GM18858 (cell line): ENCODE results near the gene CAPNS2.

Source experiments
- ATAC-seq: cut with Tn5 transposase; IDR thresholded peaks from one replicate; pipeline ENCODE4 v1.9.1; 2021; ENCODE audit not compliant: unreplicated experiment

CAPNS2 gene

DNA sequence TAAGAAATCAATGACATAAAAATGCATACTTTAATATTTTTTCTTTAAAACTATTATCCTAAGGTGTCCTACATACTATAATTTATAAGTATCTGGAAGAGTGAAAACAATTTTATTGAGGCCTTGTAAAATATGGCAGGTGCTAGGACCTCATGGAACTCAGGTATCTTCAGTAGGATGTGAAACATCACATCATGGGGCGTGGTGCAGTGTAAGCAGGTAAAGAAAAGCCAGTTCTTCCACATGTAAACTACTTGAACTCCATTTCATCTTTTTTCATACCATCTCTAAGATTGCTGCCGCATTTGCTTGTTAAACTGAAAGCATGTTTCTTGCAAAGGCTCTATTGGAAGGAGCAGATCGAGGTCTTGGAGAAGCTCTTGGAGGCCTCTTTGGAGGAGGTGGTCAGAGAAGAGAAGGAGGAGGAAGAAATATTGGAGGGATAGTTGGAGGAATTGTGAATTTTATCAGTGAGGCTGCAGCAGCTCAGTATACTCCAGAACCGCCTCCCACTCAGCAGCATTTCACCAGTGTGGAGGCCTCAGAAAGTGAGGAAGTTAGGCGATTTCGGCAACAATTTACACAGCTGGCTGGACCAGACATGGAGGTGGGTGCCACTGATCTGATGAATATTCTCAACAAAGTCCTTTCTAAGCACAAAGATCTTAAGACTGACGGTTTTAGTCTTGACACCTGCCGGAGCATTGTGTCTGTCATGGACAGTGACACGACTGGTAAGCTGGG is at the start of gene CAPNS2:
TSS of gene CAPNS2 (plus strand) at position 253 of the 744 bp plus-strand sequence. CDS start at position 326, 73 bp downstream.
- no peak for ATAC-seq

DNA sequence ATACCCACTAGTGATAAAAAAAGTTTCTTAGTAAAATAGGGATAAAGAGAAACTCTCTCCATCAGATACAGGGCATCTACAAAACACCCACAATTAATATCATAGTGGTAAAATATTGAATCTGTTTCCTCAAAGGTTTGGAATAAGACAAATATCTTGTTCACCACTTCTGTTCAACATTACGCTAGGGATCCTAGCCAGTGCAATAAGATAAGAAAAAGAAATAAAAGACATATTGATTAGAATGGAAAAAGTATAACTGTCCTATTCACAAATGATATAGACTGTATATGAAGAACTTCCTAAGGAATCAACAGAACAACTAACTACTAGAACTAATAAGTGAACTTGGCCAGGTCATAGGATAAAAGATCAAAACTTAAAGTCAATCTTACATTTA is 44.7 kb upstream of the CAPNS2 start:
- ATAC-seq: no peak

DNA sequence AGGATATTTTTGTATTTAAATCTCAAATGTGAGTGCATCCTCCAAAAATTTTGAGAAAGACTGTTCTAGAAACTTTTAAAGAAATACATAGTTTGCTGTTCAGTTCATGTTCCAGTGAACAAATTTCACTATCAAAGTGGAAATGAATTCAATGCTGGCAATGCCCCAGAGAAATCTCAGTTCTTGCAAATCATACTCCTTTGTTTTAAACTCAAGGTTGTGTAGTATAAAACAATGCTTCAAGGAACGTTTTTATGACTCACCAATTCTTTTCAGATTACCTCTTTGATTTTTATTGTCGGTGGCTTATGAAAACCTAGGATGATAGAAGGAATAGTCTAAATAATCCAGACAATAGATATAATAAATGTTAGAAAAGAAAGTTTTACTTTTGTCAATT is 40.0 kb upstream of the CAPNS2 start:
- no peak for ATAC-seq

DNA sequence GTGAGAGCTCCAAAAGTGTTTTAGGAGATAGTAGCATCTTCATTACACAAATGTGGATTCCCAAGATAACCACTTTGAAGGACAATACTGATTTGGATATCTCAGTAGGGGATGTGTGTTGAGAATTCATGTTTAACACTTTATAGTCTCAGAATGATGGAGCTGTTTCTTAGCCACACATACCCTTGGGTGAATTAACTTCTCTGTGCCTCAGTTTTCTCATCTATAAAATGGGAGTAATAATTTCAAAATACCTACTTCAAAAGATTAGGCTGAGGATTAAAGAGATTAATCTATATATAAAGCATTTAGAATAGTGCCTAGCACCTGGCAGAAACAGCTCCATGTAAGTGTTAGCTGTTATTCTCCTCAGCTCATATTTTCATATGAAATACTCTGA is 38.6 kb upstream of the CAPNS2 start:
- ATAC-seq: no peak

DNA sequence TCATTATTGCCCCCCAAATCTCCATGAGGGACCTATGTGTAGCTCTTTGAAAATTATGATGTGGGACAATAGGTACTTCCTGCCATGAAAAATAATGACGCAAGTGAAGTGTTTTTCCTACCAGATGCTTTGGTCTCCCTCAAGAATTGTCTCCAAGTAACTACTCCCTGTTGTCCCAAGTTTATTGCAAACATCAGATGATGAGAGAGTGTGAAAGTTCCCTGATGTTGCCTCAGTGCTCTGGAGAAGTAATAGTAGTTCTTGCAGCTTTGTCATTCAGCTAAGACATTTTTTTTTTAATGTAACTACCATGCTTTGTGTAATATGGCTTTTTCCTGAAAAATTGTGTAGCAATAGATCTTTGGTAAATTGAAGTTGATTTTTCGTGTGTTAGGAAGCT is 37.5 kb upstream of the CAPNS2 start:
- ATAC-seq: no peak

DNA sequence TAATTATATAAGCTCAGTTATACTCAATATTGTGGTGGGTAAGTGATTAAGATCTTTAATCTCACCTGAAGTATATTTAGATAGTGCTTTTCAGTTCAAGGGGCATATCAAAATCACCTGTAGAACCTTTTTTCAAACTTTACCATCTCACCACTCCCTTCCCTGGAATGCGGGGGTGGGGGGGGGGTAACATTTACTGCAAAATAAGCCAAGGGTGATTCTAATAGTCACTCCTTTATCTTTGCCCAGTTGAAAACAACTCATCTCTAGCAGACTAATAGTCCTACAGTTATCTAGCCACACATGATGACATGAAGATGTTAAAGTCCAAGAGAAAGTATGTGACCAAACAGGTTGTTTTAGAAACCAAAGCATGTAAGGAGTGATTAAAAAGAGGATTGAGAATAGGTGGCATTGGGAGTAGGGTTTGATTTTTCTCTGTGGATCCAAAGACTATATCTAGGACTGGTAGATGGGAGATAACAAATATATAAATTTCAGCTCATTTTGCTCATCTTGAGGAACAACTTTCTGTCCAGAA is 36.1 kb upstream of the CAPNS2 start:
- no peak for ATAC-seq

DNA sequence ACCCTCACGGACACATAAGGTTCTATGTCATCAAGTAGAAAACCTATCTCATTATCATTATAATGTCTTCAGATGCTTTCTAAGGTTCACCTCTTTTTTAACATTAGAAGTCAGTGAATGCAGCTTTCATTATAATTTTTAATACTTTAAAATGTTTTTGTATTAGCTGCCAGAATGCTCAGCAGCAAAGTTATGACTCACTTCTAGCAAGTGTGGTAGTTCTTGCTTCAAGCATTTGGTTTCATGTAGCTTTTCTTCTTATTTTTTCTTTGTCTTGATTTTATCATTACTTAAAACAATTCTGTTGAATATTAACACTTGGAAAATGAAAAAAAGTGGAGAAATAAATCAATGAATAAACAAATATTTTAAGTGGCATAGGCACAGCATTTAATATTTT is 34.3 kb upstream of the CAPNS2 start:
- no peak for ATAC-seq

DNA sequence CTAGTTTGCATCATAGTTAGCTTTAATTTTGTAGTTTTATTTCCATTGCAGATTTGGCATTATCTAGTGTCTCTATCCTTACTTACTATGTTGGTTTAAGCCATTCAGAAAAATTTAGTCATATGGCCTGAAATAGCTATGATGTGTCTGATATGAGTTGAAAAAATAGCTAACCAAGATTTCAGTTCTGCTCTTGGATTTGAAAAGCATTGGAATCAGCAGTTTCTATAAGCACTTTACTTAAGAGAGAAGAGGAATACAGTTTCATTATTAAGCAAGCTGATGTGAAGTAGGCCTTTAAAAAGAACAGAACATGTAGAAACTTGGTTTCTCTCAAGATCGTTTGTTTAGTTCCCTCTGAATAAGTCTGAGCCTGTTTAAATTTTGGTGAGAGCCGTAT is 31.7 kb upstream of the CAPNS2 start:
- ATAC-seq: no peak

DNA sequence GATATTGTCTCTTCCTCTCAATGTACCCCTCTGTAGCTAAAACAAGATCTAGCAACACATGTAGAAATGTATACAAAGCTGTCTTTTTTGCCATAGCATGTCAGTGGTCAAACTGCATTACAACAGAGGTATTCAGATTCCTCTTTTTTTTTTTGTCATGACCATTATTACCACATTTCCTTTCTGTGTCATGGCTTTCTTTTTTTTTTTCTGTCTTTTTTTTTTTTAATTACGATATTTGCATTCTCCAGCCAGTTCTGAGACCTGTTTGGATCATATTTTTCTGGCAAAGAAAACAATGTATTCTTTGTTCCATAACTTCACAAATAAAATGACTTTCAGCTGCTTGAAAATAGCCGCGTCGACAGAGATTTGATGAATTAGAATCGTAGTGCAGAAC is 27.4 kb upstream of the CAPNS2 start:
- ATAC-seq: no peak

DNA sequence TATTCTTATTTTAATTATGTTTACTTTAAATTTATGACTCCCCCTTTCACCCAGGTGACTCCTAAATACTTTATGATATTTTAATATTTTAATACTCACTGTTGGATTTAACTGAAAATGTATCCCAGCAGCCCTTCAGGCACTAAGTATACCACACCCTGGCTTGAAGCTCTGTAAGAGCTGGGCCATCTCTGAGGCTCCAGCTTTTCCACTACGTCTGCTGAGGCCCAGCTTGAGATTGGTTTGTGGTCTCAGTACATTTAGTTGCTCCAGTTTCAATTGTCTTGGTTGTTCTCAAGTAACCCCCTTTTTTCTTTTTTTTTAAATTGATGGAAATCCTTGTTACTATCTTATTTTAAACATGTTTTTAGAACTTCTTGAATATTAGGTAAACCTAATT is 27.0 kb upstream of the CAPNS2 start:
- no peak for ATAC-seq

DNA sequence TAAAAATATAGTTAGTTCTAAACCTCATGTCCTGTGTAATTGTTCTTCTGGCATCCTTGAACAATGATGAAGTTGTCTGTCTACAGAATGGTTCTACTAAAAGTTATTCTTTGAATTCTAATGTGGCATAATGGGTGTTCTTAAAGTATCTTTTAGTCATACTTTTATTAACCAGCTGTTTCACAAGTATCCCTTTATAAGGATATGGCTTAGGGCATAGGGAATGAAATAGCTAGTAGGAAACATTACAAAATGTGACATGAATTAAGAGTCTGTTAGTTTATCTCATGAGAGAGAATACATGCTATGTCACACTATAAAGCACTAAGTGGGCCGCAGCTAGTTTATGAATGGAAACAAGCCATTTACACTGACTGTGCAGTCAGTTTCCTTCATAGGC is 26.3 kb upstream of the CAPNS2 start:
- no peak for ATAC-seq

DNA sequence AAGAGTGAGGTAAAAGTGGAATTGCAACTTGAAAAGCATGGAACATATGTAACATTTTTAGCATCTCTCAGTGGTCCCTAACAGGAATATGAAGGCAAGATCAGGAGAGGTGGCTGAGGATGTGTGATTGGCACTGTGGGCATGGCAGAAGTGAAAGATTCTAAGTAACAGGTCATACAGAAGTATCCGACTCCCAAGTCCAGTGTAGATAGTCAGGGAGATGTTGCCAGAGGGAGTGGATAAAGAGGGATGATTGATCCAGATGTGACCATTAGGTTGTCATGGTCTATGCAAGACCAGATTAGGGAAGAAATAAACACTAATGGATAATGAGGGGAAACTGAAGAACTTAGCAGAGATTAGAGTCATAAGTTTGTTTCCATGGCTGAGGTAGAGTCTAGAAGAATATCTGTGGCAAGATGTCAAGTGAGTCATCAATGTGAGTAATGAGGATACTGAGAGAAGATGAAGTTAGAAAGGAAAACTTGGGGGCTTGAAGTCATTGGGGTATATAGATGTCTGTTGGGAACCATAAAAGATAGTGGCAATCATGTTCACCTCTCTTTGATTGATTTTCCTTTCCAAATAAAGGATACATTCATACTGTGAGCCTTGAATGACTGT is 23.9 kb upstream of the CAPNS2 start:
- no peak for ATAC-seq

DNA sequence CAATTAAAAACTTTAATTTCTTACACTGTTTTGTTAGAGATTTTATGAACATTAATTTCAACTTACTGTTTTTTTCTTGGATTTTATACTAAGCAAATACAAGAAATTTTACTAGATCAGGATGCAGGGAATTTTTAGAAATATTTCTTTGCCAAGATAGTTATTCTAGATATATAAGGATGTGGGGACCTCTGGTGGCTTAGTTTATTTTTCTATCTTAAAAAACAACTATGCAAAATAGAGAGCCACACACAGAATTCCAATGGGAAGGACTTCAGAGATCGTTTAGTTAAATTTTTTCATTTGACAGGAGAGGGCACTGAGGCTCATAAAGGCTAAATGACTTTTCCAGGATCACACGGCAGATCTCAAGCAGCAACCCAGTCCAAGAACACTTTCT is 23.0 kb upstream of the CAPNS2 start:
- ATAC-seq: no peak

DNA sequence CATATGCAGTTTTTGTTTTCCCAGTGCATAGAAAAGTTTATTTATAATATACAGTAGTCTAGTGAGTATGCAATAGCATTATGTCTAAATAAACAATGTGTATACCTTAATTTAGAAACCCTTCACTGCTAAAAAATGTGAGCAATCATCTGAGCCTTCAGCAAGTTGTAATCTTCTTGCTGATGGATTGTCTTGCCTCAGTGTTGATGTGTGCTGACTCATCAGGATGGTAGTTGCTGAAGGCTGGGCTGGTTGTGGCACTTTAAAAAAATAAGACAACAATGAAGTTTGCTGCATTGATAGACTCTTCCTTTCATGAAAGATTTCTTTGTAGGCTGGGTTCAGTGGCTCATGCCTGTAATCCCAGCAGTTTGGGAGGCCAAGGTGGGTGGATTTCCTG is 13.9 kb upstream of the CAPNS2 start:
- ATAC-seq: no peak

DNA sequence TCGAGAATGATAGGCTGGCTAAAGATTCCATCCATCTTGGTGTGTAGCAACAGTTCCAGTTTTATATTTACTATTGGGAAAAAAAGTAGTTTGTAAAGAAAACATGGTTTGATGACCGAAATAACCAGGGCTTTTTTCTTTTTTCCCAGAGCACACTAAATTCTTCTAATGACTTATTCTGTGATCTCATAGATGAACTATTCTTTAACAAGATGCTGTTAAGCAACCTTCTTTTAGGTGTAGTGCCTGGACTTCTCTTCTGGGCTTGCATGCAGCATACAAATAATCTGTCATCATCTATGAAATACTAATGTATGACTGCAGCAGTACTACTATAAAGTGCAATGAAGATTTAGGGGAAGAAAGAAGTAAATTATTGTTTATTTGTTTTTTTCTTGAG is 11.0 kb upstream of the CAPNS2 start:
- no peak for ATAC-seq

DNA sequence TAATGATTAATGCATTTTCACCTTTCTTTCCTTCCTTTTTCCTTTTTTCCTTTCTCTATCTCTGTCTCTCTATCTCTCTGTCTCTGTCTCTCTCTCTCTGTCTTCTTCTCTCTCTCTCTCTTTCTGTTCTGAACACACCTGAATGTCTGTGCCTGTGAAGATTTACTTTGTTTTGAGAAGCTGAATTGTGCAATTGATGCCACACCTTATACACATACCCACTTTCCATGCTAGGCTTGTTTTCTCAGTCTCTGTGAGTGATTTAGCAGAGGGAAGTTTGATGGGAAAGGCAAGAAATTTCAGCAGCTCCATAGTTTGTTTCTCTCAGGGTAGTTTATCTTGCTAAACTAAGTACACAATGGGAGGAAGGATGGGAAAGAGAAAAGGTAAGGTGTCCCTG is 9.3 kb upstream of the CAPNS2 start:
- no peak for ATAC-seq

DNA sequence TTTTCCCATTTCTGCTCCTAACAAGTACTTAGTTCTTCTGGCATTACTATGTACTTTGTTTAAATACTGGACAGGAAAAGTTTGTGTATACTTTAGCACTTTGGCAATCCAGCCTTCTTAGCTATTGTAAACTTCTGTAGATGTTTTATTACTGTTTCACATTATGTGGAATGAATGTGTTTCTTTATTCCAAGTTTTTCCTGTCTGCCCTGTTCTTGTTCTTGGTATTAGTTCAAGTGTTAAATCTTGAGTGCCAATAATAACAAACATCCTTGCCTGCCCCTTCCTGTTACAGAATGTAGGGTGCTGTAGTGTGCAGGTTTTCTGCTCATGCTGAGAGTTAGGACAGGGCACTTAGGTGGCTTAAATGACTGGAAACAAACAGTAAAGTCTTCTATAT is 7.3 kb upstream of the CAPNS2 start:
- no peak for ATAC-seq

DNA sequence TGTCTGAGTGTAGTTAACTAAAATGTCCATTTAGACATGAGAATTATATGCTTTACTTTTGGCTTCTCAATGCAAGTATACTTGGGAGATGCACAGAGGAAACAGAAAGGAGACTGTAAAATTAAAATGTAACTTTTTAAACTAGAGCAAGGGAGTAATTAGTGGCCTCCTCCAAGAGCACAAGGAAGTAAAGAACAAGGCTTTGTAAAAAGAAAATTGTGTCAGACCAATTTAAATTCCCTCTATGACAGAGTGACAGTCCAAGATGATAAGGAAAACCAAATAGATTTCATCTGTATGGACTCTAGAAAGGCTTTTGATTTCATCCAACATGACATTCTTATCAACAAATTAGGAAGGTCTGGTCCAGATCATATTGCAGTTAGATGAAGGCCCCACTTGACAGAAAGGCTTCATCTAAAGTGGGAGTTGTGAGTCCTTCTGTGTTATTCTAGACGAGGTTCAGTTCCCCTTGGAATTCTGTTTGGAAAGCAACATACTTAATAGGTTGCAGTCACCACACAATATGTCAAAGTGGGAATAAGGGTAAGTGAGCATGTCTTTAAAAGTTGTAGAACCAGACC is 6.5 kb upstream of the CAPNS2 start:
- ATAC-seq: no peak

DNA sequence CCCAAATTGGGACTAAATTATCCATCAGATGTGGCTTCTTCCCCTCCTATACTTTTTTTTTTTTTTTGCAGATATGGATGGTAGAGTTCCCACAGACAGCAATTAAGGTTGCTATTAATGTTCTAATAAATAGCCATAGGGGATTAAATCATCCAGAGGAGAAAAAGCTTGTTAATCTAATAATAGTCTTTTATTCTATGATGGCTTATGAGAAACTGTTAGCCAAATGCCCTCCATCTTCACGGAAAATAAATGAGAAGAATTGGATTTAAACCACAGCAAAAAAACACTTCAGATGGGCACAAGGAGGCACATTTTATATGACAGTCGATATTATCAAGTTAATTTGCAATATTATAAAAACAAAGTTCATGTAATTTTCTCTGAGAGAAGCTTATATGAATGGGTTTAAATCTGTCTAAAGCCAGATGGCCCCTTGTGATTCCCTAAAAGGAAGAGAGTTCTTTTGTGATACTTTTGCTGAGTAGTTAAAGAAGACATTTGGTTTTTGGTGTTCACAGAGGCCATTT is 5.1 kb upstream of the CAPNS2 start:
- ATAC-seq: no peak

DNA sequence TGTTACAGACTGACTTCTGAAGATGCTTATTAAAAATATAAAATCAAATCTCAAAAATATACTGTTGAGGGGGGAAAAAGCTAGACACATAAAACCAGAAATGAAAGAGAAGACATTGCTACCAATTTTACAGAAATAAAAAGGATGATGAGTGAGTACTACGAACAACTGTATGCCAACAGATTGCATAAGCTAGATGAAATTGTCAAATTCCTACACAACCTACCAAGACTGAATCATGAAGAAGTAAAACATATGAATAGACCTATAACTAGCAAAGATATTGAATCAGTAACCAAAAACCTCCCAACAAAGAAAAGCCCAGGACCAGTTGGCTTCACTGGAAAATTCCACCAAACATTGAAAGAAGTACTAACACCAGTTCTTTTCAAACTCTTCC is 3.5 kb upstream of the CAPNS2 start:
- ATAC-seq: no peak

DNA sequence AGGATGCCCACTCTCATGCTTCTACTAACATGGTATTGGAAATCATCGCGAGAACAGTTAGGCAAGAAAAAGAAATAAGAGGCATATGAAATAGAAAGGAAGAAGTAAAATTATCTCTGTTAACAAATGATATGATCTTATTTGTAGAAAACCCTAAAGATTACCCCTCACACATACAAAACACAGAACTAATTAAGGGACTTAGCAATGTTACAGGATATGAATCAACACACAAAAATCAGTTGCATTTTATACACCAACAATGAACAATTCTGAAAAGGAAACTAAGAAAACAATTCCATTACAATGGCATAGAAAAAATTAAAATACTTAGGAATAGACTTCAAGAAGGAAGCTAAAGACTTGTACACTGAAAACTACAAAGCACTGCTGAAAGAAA is 2.7 kb upstream of the CAPNS2 start:
- no peak for ATAC-seq

DNA sequence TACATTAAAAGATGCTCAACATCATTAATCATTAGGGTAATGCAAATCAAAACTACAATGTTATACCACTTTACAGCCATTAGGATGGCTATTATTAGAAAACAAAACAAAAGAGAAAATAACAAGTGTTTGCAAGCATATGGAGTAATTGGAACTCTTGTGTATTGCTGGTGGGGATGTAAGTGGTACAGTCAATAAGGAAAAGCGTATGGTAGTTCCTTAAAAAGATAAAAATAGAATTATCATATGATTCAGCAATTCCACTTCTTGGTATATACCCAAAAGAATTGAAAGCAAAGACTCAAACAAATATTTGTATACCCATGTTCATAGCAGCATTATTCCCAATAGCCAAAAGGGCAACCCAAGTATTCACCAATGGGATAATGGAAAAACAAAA is 1.4 kb upstream of the CAPNS2 start:
- ATAC-seq: no peak
